SK-N-SH treated with all-trans-retinoic acid at 6 μM for 48 hours (cell line): ENCODE data around the gene PPP5C.

Experiments used
- ATAC-seq: fragments of 200-7000 bp; cut with Tn5 transposase; 3 replicates; pipeline ENCODE4 v1.9.1; 2020; ENCODE audit warnings: mild to moderate bottlenecking, moderate library complexity
- GLIS3 ChIP-seq: fragments of 250-450 bp; sonication (Bioruptor Pico); IDR thresholded peaks from 2 replicates; pipeline ENCODE4 v1.5.0; 2020; ENCODE audit warnings: mild to moderate bottlenecking, moderate library complexity
- ISL1 ChIP-seq: fragments of 250-450 bp; sonication (Bioruptor Pico); IDR thresholded peaks from 2 replicates; pipeline ENCODE4 v2.1.2; 2022; ENCODE audit warnings: mild to moderate bottlenecking, moderate library complexity
- PATZ1 ChIP-seq: fragments of 250-450 bp; sonication (Bioruptor Pico); IDR thresholded peaks from 2 replicates; pipeline ENCODE4 v1.8.0; 2020; ENCODE audit warnings: mild to moderate bottlenecking, moderate library complexity, borderline replicate concordance
- RARB ChIP-seq: fragments of 250-450 bp; sonication (Bioruptor Pico); IDR thresholded peaks from 2 replicates; pipeline ENCODE4 v1.8.0; 2021; ENCODE audit warnings: mild to moderate bottlenecking, moderate library complexity
- SNAI2 ChIP-seq: fragments of 250-450 bp; sonication (Bioruptor Pico); IDR thresholded peaks from 2 replicates; pipeline ENCODE4 v1.5.0; 2020; ENCODE audit warnings: mild to moderate bottlenecking, moderate library complexity
- TOX ChIP-seq: fragments of 250-450 bp; sonication (Bioruptor Pico); IDR thresholded peaks from 2 replicates; pipeline ENCODE4 v1.8.0; 2021; ENCODE audit warnings: mild to moderate bottlenecking, moderate library complexity, borderline replicate concordance
- ZC3H10 ChIP-seq: fragments of 250-450 bp; sonication (Bioruptor Pico); IDR thresholded peaks from 2 replicates; pipeline ENCODE4 v1.5.1; 2021; ENCODE audit warnings: mild to moderate bottlenecking, moderate library complexity
- ZFP3 ChIP-seq: fragments of 250-450 bp; sonication (Bioruptor Pico); IDR thresholded peaks from 2 replicates; pipeline ENCODE4 v1.5.0; 2020; ENCODE audit warnings: mild to moderate bottlenecking, moderate library complexity
- ZFP30 ChIP-seq: fragments of 450-650 bp; formaldehyde crosslinking; IDR thresholded peaks from 2 replicates; pipeline ENCODE4 v1.5.0; 2022; ENCODE audit warnings: mild to moderate bottlenecking, moderate library complexity
- ZNF70 ChIP-seq: fragments of 450-650 bp; formaldehyde crosslinking; IDR thresholded peaks from 2 replicates; pipeline ENCODE4 v1.5.0; 2020; ENCODE audit warnings: mild to moderate bottlenecking, moderate library complexity
- TF ChIP-seq, protein P1 (sequence below): fragments of 250-450 bp; sonication (Bioruptor Pico); IDR thresholded peaks from 2 replicates; pipeline ENCODE4 v1.5.1; 2020; ENCODE audit warnings: low read depth, mild to moderate bottlenecking, moderate library complexity
- TF ChIP-seq, protein P2 (sequence below): fragments of 250-450 bp; sonication (Bioruptor Pico); IDR thresholded peaks from 2 replicates; pipeline ENCODE4 v1.8.0; 2021; ENCODE audit warnings: low read depth, mild to moderate bottlenecking, moderate library complexity, borderline replicate concordance

Gene PPP5C, protein sequence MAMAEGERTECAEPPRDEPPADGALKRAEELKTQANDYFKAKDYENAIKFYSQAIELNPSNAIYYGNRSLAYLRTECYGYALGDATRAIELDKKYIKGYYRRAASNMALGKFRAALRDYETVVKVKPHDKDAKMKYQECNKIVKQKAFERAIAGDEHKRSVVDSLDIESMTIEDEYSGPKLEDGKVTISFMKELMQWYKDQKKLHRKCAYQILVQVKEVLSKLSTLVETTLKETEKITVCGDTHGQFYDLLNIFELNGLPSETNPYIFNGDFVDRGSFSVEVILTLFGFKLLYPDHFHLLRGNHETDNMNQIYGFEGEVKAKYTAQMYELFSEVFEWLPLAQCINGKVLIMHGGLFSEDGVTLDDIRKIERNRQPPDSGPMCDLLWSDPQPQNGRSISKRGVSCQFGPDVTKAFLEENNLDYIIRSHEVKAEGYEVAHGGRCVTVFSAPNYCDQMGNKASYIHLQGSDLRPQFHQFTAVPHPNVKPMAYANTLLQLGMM

GRCh38 chr19:46346821-46347571, at the start of gene PPP5C:
TSS of gene PPP5C (plus strand) at chr19:46347087. CDS start at chr19:46347097, 10 bp downstream.
- ATAC-seq: peak; percentile 85
- TF ChIP-seq, protein P1, sequence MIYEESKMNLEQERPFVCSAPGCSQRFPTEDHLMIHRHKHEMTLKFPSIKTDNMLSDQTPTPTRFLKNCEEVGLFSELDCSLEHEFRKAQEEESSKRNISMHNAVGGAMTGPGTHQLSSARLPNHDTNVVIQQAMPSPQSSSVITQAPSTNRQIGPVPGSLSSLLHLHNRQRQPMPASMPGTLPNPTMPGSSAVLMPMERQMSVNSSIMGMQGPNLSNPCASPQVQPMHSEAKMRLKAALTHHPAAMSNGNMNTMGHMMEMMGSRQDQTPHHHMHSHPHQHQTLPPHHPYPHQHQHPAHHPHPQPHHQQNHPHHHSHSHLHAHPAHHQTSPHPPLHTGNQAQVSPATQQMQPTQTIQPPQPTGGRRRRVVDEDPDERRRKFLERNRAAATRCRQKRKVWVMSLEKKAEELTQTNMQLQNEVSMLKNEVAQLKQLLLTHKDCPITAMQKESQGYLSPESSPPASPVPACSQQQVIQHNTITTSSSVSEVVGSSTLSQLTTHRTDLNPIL (CRISPR knock-in tag): no peak
- TF ChIP-seq, protein P2, sequence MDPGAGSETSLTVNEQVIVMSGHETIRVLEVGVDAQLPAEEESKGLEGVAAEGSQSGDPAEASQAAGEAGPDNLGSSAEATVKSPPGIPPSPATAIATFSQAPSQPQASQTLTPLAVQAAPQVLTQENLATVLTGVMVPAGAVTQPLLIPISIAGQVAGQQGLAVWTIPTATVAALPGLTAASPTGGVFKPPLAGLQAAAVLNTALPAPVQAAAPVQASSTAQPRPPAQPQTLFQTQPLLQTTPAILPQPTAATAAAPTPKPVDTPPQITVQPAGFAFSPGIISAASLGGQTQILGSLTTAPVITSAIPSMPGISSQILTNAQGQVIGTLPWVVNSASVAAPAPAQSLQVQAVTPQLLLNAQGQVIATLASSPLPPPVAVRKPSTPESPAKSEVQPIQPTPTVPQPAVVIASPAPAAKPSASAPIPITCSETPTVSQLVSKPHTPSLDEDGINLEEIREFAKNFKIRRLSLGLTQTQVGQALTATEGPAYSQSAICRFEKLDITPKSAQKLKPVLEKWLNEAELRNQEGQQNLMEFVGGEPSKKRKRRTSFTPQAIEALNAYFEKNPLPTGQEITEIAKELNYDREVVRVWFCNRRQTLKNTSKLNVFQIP (CRISPR knock-in tag): no peak
- TF ChIP-seq PATZ1: 0 out of 2 replicates have a peak, but pooled peaks have one; percentile 44
- TF ChIP-seq ZFP30 (CRISPR knock-in tag): no peak
- TF ChIP-seq RARB (CRISPR knock-in tag): no peak
- no peak for TF ChIP-seq SNAI2 (CRISPR knock-in tag)
- no peak for TF ChIP-seq ISL1 (CRISPR knock-in tag)

GRCh38 chr19:46297700-46298478, 49.0 kb upstream of the PPP5C start:
- peak; percentile 10; the same call in 1 of the 3 replicates for ATAC-seq
- TF ChIP-seq ZFP3 (CRISPR knock-in tag) (no peak), ZC3H10 (CRISPR knock-in tag) (no peak), PATZ1 (0 out of 2 replicates have a peak, but pooled peaks have one; percentile 39)

GRCh38 chr19:46298479-46299003, 48.3 kb upstream of the PPP5C start:
- TF ChIP-seq PATZ1 (no peak), ISL1 (CRISPR knock-in tag) (no peak), TOX (CRISPR knock-in tag) (no peak), GLIS3 (no peak), ZNF70 (no peak)
- TF ChIP-seq, protein P2 (CRISPR knock-in tag): no peak
- ATAC-seq: peak; percentile 11; the same call in 2 of the 3 replicates
